ENCODE data around the gene SEC14L1.
"Not testable (repeated sequence)": the region's sequence is repeated elsewhere in the genome, so short reads cannot be mapped to it uniquely, and the experiment has no call there.

SEC14L1 gene

DNA sequence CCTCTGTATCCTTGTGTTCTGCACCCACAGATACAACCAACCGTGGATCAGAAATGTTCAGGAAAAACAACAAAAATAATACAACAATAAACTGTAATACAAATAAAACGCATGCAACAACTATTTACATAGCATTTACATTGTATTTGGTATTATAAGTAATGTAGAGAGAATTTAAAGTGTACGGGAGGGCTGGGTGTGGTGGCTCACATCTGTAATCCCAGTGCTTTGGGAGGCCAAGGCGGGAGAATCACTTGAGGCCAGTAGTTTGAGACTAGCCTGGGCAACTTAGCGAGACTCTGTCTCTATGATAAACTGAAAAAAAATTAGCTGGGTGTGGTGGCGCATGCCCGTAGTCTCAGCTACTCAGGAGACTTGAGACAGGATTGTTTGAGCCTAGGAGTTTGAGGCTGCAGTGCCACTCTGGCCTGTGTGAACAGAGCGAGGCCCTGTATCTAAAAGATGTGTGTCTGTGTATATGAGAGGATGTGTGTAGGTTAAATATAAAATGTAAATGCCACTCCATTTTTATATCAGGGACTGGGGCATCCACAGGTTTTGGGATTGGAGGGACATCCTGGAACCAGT, 13.3 kb downstream of the SEC14L1 start:
- Histone ChIP-seq H3K4me3 (ENCODE audit: low read depth, low read length) (no peak overlapping the region), H3K36me3 (ENCODE audit: control insufficient read depth, insufficient read depth, low read length) (peaks cover 8% of the 10 kb centered on the region), H3K27ac (ENCODE audit: low read depth, low read length) (no peak overlapping the region), H3K9me3 (ENCODE audit: control insufficient read depth, insufficient read depth, low read depth, low read length) (no peaks in the 10 kb centered on the region), H3K4me1 (ENCODE audit: control insufficient read depth, insufficient read depth, low read length) (no peaks in the 10 kb centered on the region), H3K27me3 (ENCODE audit: control insufficient read depth, insufficient read depth, low read length) (no peaks in the 10 kb centered on the region), H3K9ac (ENCODE audit: low read length) (no peak overlapping the region)

GRCh38 chr17:77155125-77155524, 14.4 kb downstream of the SEC14L1 start:
- Histone ChIP-seq H3K9ac (ENCODE audit: low read length) (no peak overlapping the region), H3K27ac (ENCODE audit: low read depth, low read length) (no peak overlapping the region), H3K27me3 (ENCODE audit: control insufficient read depth, insufficient read depth, low read length) (no peaks in the 10 kb centered on the region), H3K4me3 (ENCODE audit: low read depth, low read length) (no peak overlapping the region), H3K9me3 (ENCODE audit: control insufficient read depth, insufficient read depth, low read depth, low read length) (no peaks in the 10 kb centered on the region), H3K36me3 (ENCODE audit: control insufficient read depth, insufficient read depth, low read length) (peaks cover 4% of the 10 kb centered on the region; the same call in 1 of the 2 replicates), H3K4me1 (ENCODE audit: control insufficient read depth, insufficient read depth, low read length) (peaks cover under 1% of the 10 kb centered on the region; the same call in 1 of the 2 replicates)

DNA sequence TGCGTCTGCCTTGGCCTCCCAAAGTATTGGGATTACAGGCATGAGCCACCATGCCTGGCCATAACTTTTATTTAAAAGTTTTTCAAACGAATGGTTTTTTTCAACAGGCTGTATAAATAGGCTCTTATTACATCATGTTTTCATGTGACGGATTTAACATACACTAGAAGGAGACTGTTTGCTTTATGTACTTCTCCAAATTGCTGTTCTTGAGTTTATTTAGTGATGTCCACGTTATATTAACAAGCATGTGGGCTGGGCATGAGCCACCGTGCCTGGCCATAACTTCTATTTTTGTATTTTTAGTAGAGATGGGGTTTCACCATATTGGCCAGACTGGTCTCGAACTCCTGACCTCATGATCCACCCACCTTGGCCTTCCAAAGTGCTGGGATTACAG, 17.0 kb downstream of the SEC14L1 start:
- not testable (repeated sequence) for H3K27ac ChIP-seq (ENCODE audit: low read depth, low read length); H3K9ac ChIP-seq (ENCODE audit: low read length); H3K36me3 ChIP-seq (ENCODE audit: control insufficient read depth, insufficient read depth, low read length); H3K4me3 ChIP-seq (ENCODE audit: low read depth, low read length); H3K9me3 ChIP-seq (ENCODE audit: control insufficient read depth, insufficient read depth, low read depth, low read length); H3K27me3 ChIP-seq (ENCODE audit: control insufficient read depth, insufficient read depth, low read length)
- peaks cover 12% of the 10 kb centered on the region for H3K4me1 ChIP-seq (ENCODE audit: control insufficient read depth, insufficient read depth, low read length)

GRCh38 chr17:77160091-77160874, 19.5 kb downstream of the SEC14L1 start:
- no peak overlapping the region for H3K4me3 ChIP-seq (ENCODE audit: low read depth, low read length)
- H3K27ac ChIP-seq (ENCODE audit: low read depth, low read length): no peak overlapping the region
- H3K9ac ChIP-seq (ENCODE audit: low read length): no peak overlapping the region
- H3K27me3 ChIP-seq (ENCODE audit: control insufficient read depth, insufficient read depth, low read length): no peaks in the 10 kb centered on the region
- peaks cover 37% of the 10 kb centered on the region for H3K4me1 ChIP-seq (ENCODE audit: control insufficient read depth, insufficient read depth, low read length)
- H3K36me3 ChIP-seq (ENCODE audit: control insufficient read depth, insufficient read depth, low read length): no peaks in the 10 kb centered on the region; the same call in 1 of the 2 replicates
- H3K9me3 ChIP-seq (ENCODE audit: control insufficient read depth, insufficient read depth, low read depth, low read length): no peaks in the 10 kb centered on the region

DNA sequence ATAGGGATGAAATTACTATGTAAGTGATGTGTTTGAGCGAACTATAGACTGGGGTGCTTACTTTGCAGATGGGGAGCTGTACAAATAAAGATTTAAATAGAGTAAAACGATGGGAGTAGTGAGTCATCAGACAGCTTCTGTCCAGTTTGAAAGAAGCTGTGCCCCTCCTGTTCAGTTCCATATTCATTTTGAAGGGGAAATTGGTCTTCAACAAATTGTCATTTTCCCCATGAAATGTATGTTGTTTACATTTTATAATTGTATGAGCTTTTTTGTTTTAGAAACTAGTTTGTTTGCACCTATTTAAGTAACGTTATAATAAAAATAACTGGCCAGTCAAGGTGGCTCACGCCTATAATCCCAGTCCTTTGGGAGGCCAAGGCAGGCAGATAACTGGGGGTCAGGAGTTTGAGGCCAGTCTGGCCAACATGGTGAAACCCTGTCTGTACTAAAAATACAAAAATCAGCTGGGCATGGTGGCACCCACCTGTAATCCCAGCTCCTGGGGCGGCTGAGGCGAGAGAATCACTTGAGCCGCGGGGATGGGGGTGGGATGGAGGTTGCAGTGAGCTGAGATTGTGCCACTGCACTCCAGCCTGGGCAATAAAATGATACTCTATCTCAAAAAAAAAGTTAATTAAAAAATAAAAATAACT, 20.2 kb downstream of the SEC14L1 start:
- H3K27ac ChIP-seq (ENCODE audit: low read depth, low read length): no peak overlapping the region

DNA sequence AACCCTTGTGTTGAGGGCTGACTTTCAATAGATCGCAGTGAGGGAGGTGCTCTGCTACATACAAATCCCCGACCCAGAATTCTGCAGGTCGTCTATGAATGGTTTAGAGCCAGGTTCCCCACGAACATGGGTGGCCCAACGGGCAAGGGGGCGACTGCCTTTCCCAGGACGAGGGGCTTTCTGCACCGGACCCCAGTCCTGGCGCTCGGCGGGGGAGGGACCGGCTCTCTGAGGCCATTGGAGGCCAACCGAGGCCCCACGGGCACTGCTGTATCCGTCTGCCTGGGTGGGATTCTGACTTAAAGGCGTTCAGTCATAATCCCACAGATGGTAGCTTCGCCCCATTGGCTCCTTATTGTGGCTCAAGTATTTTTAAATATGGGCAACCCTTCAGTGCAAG, 21.2 kb downstream of the SEC14L1 start:
- no peaks in the 10 kb centered on the region; the same call in 1 of the 2 replicates for H3K36me3 ChIP-seq (ENCODE audit: control insufficient read depth, insufficient read depth, low read length)
- peaks cover 39% of the 10 kb centered on the region for H3K4me1 ChIP-seq (ENCODE audit: control insufficient read depth, insufficient read depth, low read length)
- no peaks in the 10 kb centered on the region for H3K27me3 ChIP-seq (ENCODE audit: control insufficient read depth, insufficient read depth, low read length)
- no peak overlapping the region for H3K4me3 ChIP-seq (ENCODE audit: low read depth, low read length)
- H3K9ac ChIP-seq (ENCODE audit: low read length): no peak overlapping the region
- H3K27ac ChIP-seq (ENCODE audit: low read depth, low read length): no peak overlapping the region
- H3K9me3 ChIP-seq (ENCODE audit: control insufficient read depth, insufficient read depth, low read depth, low read length): peaks cover 10% of the 10 kb centered on the region

More for the DNA sequence above, 20.2 kb downstream of the SEC14L1 start:
- Histone ChIP-seq H3K9me3 (ENCODE audit: control insufficient read depth, insufficient read depth, low read depth, low read length) (peaks cover 3% of the 10 kb centered on the region), H3K4me3 (ENCODE audit: low read depth, low read length) (no peak overlapping the region), H3K36me3 (ENCODE audit: control insufficient read depth, insufficient read depth, low read length) (no peaks in the 10 kb centered on the region; the same call in 1 of the 2 replicates), H3K9ac (ENCODE audit: low read length) (no peak overlapping the region), H3K4me1 (ENCODE audit: control insufficient read depth, insufficient read depth, low read length) (peaks cover 39% of the 10 kb centered on the region), H3K27me3 (ENCODE audit: control insufficient read depth, insufficient read depth, low read length) (no peaks in the 10 kb centered on the region)

- peak overlapping the region; percentile 19 for H3K9ac ChIP-seq (ENCODE audit: low read length)
- peaks cover 39% of the 10 kb centered on the region for H3K4me1 ChIP-seq (ENCODE audit: control insufficient read depth, insufficient read depth, low read length)
Observed at GRCh38 chr17:77163001-77163400, 22.2 kb downstream of the SEC14L1 start.

DNA sequence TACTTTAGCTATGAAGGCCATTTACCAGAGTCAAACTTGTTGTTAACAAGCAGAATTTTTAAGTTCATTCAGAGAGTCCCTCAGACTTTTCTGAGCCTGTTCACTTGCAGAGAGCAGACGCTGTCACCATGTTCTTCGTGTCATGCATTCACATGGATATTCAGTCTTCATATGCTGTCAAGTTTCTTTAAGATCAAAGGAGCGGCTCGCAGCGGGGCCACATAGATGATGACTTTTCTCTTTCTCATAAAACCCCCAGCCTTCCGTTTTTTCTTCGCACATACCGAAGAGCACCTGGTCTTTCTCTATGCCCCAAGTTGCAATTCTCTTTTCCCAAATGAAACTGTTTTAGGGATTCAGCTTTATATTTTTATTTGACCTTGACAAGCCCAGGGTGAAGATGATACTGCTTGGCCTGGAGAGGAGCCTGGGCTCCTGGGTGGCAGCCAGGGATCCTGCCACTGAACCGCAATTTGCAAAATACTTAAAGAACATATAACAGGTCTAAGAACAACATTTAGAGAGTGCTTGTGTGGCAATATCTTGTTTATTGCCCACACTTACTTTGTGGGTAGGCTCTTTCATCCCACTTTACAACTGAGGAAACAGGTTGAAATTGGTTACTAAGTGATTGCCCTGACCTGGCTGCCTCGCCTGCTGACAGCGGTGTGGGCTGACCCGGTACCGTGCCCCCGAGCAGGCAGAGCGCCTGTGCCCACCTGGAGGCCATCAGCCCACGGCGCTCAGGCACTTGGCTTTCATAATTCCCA, 22.9 kb downstream of the SEC14L1 start:
- Histone ChIP-seq H3K27ac (ENCODE audit: low read depth, low read length) (no peak overlapping the region), H3K4me3 (ENCODE audit: low read depth, low read length) (no peak overlapping the region), H3K27me3 (ENCODE audit: control insufficient read depth, insufficient read depth, low read length) (no peaks in the 10 kb centered on the region), H3K4me1 (ENCODE audit: control insufficient read depth, insufficient read depth, low read length) (peaks cover 39% of the 10 kb centered on the region), H3K9ac (ENCODE audit: low read length) (peak overlapping the region; percentile 19), H3K36me3 (ENCODE audit: control insufficient read depth, insufficient read depth, low read length) (peaks cover 5% of the 10 kb centered on the region), H3K9me3 (ENCODE audit: control insufficient read depth, insufficient read depth, low read depth, low read length) (peaks cover 27% of the 10 kb centered on the region)

More at GRCh38 chr17:77163001-77163400, 22.2 kb downstream of the SEC14L1 start:
- Histone ChIP-seq H3K27ac (ENCODE audit: low read depth, low read length) (no peak overlapping the region), H3K27me3 (ENCODE audit: control insufficient read depth, insufficient read depth, low read length) (no peaks in the 10 kb centered on the region), H3K36me3 (ENCODE audit: control insufficient read depth, insufficient read depth, low read length) (peaks cover 5% of the 10 kb centered on the region), H3K9me3 (ENCODE audit: control insufficient read depth, insufficient read depth, low read depth, low read length) (peaks cover 21% of the 10 kb centered on the region), H3K4me3 (ENCODE audit: low read depth, low read length) (no peak overlapping the region; the same call in 1 of the 2 replicates)

GRCh38 chr17:77164483-77165091, 23.8 kb downstream of the SEC14L1 start:
- no peak overlapping the region for H3K27ac ChIP-seq (ENCODE audit: low read depth, low read length)
- H3K4me3 ChIP-seq (ENCODE audit: low read depth, low read length): no peak overlapping the region
- H3K27me3 ChIP-seq (ENCODE audit: control insufficient read depth, insufficient read depth, low read length): no peaks in the 10 kb centered on the region
- peaks cover 36% of the 10 kb centered on the region for H3K9me3 ChIP-seq (ENCODE audit: control insufficient read depth, insufficient read depth, low read depth, low read length)
- H3K9ac ChIP-seq (ENCODE audit: low read length): no peak overlapping the region
- peaks cover 5% of the 10 kb centered on the region for H3K36me3 ChIP-seq (ENCODE audit: control insufficient read depth, insufficient read depth, low read length)
- H3K4me1 ChIP-seq (ENCODE audit: control insufficient read depth, insufficient read depth, low read length): peaks cover 39% of the 10 kb centered on the region

DNA sequence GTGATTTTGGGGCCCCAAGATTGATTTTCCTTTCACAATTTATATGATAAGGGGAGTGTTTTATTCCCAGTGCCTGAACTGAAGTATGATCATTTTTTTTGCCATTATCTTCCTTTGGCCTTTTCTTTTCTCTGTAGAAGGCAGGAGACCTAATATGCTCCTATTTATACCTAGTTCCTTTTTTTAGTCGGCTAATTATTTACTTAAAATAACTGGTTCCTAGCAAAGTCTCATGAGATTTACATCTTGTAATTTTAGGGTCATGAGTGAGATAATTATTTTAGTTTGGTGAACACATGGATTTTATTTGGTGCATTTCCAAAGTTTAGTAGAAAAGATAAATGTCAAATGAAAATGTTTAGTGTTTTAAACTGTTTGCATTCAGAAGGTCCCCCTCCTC, 24.8 kb downstream of the SEC14L1 start:
- Histone ChIP-seq H3K36me3 (ENCODE audit: control insufficient read depth, insufficient read depth, low read length) (peaks cover 5% of the 10 kb centered on the region), H3K27ac (ENCODE audit: low read depth, low read length) (no peak overlapping the region), H3K27me3 (ENCODE audit: control insufficient read depth, insufficient read depth, low read length) (no peaks in the 10 kb centered on the region), H3K9me3 (ENCODE audit: control insufficient read depth, insufficient read depth, low read depth, low read length) (peaks cover 46% of the 10 kb centered on the region), H3K9ac (ENCODE audit: low read length) (no peak overlapping the region), H3K4me1 (ENCODE audit: control insufficient read depth, insufficient read depth, low read length) (peaks cover 34% of the 10 kb centered on the region), H3K4me3 (ENCODE audit: low read depth, low read length) (no peak overlapping the region)
